ENCODE data around the gene THRB. TPM values are rescaled to one million over a fixed set of nuclear protein-coding genes. Genes with fewer than 3 reads are reported as not detected.

Gene THRB
- total RNA-seq, 3 donors from 2014 or later = not detected

DNA sequence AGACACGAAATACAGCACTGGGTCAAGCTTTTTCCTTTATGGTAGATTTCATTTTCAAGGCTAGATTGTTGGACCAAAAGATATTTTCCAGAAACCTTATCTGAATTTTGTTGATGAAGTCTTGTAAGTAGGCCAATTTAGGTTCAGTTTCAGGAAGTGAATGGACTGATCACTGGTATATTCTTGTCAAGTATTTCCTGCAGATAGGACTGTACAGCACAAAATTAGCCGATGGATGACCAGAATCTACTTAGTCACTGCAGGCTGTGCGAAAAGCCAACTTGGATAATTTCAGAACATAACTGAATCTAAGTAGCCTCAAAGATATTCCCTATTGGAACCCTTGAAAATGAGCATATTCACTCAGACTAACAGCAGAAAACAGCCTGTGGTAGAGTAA, 343.1 kb downstream of the THRB start:
- H3K27me3 Mint-ChIP-seq (ENCODE audit: low read depth) = no peaks in the 10 kb centered on the region
- no peak for DNase-seq
- ATAC-seq = no peak
- H3K4me3 Mint-ChIP-seq = no peak overlapping the region
- H3K9me3 Mint-ChIP-seq = no peaks in the 10 kb centered on the region
- H3K4me1 Mint-ChIP-seq (ENCODE audit: low read depth) = no peaks in the 10 kb centered on the region
- no peaks in the 10 kb centered on the region for H3K36me3 Mint-ChIP-seq (ENCODE audit: insufficient read depth)

DNA sequence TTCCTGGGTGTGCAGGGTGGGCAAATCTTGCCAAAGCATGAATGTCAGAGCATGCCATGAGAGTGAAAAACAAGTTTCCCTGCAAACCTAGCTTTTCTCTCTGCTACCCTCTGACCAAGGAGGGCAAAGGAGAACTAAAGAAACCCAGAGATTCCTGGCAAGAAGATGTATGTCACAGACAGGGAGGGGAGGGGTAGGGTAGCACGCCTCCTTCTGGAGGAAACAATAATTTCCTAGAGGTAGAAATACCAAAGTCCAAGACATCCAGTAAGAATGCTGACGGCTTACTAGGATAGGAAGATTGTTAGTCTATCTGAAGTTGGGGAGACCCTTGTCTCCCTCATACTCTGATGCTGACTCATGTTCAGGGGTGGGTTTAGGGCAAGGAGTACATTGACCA, 345.6 kb downstream of the THRB start:
- Mint-ChIP-seq H3K9me3 (no peaks in the 10 kb centered on the region), H3K27me3 (ENCODE audit: low read depth) (no peaks in the 10 kb centered on the region), H3K4me1 (ENCODE audit: low read depth) (no peaks in the 10 kb centered on the region), H3K4me3 (no peak overlapping the region), H3K36me3 (ENCODE audit: insufficient read depth) (no peaks in the 10 kb centered on the region)
- ATAC-seq (no peak), DNase-seq (no peak)

DNA sequence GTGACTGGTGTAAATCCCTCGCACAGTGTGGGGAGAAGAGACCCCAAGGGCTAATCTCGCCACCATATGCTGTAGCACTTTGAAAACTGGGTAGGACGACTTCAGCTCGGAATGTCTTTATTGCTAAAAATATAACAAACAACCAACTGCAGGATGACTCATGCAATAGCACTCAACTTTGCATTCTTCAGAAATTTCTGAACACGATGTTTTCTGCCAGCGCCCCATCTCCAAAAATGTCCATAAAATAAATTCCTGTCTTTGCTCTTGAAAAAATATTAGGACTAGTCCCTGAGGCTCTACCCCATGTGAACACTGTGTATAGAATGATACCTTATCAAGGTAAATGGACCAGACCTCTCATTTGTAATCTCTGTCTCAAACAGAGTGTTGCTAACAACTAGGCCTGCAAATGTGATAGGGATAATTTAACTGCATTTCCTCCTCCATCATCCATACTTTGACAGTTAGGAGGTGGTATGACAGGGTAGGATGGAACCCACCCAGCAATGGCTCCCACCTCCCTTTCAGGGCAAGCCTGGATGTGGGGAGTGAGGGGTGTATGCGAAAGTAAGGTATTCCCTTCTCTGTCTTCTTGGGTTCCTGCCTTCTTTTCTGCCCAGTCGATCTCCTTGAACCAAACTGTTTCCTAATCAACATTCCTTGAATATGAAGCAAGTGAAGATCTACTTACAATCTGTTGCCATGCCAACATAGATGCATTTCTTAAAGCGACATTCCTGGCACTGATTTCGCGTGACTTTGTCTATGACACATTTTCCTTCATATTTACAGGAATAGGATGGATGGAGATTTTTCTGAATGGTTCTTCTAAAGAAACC, 348.4 kb downstream of the THRB start:
- Mint-ChIP-seq H3K4me1 (ENCODE audit: low read depth) (no peaks in the 10 kb centered on the region), H3K4me3 (no peak overlapping the region), H3K27me3 (ENCODE audit: low read depth) (no peaks in the 10 kb centered on the region), H3K36me3 (ENCODE audit: insufficient read depth) (no peaks in the 10 kb centered on the region), H3K9me3 (no peaks in the 10 kb centered on the region)
- DNase-seq (no peak), ATAC-seq (no peak)

DNA sequence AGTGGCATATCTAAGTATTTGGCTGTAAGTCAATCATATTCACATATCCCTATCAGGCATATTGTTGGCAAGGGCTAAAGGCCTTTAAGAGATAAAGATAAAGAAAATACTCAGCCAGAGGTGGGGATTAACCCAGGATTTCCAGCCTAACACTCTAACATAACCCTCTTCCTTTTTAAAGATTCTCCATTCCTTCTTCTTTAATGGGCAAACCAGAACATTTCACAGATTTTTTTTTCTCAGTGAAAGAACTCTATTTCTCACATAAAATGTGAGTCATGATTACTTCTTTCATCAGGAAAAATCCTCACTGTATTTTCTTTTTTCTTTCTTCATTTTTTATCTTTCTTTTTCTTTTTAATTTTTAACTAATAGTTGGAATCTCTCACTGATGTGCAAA, 349.2 kb downstream of the THRB start:
- no peaks in the 10 kb centered on the region for H3K9me3 Mint-ChIP-seq
- ATAC-seq (no peak), DNase-seq (no peak)
- H3K36me3 Mint-ChIP-seq (ENCODE audit: insufficient read depth) = no peaks in the 10 kb centered on the region
- no peaks in the 10 kb centered on the region for H3K27me3 Mint-ChIP-seq (ENCODE audit: low read depth)
- no peaks in the 10 kb centered on the region for H3K4me1 Mint-ChIP-seq (ENCODE audit: low read depth)
- H3K4me3 Mint-ChIP-seq = no peak overlapping the region

DNA sequence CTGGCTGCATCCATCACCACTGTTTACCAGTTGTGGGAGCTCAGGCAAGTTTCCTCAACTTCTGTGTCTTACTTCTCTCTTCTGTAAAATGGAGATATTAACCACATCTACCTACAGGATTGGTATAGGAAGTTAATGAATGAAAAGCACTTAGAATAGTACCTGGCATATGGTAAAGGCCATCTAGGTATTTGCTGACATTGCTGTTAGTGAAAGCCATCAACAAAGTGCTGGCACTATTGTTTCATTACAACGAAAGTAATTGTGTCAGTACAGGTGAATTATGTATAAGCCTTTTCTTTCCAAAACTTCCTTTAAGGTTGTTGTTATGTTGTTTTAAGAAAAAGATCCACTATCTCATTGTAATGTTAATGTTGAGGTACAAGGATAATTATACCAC, 352.5 kb downstream of the THRB start:
- H3K27me3 Mint-ChIP-seq (ENCODE audit: low read depth) = no peaks in the 10 kb centered on the region
- H3K4me3 Mint-ChIP-seq = no peak overlapping the region
- DNase-seq (no peak), ATAC-seq (no peak)
- H3K9me3 Mint-ChIP-seq = no peaks in the 10 kb centered on the region
- no peaks in the 10 kb centered on the region for H3K36me3 Mint-ChIP-seq (ENCODE audit: insufficient read depth)
- H3K4me1 Mint-ChIP-seq (ENCODE audit: low read depth) = no peaks in the 10 kb centered on the region

DNA sequence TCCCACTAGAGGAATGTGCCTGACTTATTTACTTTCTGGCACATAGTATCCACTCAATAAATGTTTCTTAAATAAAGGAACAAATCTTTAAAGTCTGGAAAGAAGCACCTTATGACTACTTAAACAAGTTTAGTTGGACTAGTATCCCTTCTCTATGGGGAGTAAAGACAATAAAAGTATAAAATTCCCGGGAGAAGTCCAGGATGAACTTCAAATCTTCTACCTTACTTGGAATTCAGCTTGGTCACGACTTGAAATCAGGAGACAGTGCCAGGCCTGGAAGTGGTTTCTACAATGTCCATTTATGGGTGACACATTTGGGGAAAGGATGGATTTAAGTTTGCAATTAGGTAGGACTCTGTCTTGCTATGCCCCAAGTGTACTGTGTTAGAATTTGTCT, 353.1 kb downstream of the THRB start:
- no peaks in the 10 kb centered on the region for H3K27me3 Mint-ChIP-seq (ENCODE audit: low read depth)

DNA sequence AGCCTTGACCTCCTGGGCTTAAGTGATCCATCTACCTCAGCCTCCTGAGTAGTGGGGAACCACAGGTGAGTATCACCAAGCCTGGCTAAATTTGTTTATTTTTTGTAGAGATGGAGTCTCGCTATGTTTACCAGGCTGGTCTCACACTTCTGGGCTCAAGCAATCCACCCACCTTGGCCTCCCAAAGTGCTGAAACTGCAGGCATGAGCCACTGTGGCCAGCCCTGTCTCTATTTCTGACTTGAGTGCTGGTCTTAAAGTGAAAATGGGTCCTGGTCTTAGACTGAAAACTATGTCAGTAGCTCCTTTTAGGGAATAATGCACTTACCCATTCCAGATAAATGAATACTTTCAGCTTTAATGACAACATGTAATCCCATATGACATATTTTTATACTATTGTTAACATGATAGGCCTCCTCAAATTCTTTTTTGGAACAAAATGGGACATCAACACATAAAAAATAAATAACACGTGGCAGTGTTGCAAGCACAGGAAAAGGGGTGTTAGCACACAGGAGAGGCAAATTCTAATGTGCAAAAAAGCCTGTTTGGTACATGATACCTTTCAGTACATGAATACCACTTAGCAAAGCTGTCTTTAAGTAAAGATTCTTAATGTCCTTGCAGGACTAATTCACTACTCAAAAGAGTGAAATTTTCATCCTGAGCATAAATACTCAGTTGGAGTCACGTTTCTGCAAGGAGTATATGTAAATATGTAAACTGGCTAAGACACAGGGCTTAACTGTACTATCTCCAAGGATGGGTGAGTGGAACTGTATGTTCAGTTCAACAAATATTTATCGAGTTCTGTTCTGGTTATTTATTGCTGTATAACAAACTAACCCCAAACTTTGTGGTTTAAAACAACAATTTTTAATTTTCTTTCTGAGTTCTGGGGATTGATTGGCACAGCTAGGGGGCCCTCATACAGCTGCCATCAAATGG, 354.9 kb downstream of the THRB start:
- H3K4me1 Mint-ChIP-seq (ENCODE audit: low read depth) = no peaks in the 10 kb centered on the region
- H3K4me3 Mint-ChIP-seq = no peak overlapping the region
- DNase-seq (no peak), ATAC-seq (no peak)
- no peaks in the 10 kb centered on the region for H3K9me3 Mint-ChIP-seq
- no peaks in the 10 kb centered on the region for H3K36me3 Mint-ChIP-seq (ENCODE audit: insufficient read depth)
- H3K27me3 Mint-ChIP-seq (ENCODE audit: low read depth) = no peaks in the 10 kb centered on the region

More for the DNA sequence above, 353.1 kb downstream of the THRB start:
- H3K4me1 Mint-ChIP-seq (ENCODE audit: low read depth) = no peaks in the 10 kb centered on the region
- H3K36me3 Mint-ChIP-seq (ENCODE audit: insufficient read depth) = no peaks in the 10 kb centered on the region
- no peak for DNase-seq
- H3K4me3 Mint-ChIP-seq = no peak overlapping the region
- no peaks in the 10 kb centered on the region for H3K9me3 Mint-ChIP-seq
- ATAC-seq = no peak

DNA sequence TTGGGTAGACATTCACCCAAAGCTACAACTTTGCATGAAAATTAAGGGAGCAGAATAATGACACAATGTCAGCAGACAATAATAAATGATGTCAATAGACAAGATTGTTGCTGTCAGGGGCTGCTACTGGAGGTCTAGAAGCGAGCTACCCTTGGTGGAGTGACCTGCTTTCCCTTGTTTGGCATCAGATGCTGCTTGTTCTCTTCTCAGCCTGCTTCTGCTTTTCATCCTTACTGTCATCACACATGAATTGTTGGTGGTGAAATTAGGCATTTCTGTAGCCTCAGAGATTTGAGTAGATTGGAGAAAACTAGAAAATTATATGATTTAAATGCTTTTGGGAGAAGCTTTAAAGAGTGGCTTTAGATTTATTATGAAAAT, 355.8 kb downstream of the THRB start:
- no peak for ATAC-seq
- H3K9me3 Mint-ChIP-seq = no peaks in the 10 kb centered on the region

DNA sequence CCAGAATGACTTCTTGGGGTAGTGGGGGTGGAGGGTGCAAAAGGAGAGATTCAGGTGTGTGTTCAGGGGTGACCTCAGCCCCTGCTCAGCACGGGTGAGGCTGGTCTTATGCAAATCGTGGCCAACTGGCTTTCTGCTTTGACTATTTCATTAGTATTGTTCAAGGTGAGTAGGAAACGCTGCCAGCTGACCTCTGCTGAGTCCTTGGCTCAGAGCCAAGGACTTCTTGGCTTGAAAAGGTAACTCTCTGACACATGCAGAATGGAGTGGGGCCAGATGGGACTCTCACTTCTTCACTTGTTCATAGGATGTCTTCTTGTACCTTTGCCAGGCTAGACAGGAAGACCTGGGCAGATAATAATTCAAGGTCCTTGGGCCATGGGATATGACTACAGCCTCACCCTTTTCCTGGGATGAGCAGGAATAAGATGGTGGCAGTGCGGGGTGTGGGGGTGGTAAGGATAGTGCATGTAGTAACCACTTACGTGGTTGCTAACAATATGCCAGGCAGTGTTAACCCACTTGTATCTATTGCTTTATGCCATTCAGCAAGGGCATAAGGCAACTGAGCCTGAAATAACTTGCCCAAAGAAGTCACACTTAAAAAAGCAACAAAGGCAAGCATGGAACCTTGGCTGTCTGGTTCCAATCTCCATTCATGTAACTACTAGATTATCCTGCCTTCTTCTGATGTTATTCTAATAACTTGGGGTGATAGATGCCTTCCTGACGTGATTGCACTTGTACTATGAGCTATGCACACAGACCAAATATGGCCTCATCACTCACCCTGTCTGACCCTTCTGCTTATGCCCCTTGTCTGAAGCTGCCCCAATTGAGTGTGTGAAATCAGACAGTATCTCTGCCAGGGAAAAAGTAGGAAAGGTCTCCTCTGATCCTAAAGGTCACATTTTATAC, 356.4 kb downstream of the THRB start:
- Mint-ChIP-seq H3K9me3 (no peaks in the 10 kb centered on the region), H3K36me3 (ENCODE audit: insufficient read depth) (no peaks in the 10 kb centered on the region), H3K27me3 (ENCODE audit: low read depth) (no peaks in the 10 kb centered on the region), H3K4me3 (no peak overlapping the region), H3K4me1 (ENCODE audit: low read depth) (no peaks in the 10 kb centered on the region)
- ATAC-seq (no peak), DNase-seq (no peak)

More for the DNA sequence above, 355.8 kb downstream of the THRB start:
- Mint-ChIP-seq H3K36me3 (ENCODE audit: insufficient read depth) (no peaks in the 10 kb centered on the region), H3K27me3 (ENCODE audit: low read depth) (no peaks in the 10 kb centered on the region), H3K4me1 (ENCODE audit: low read depth) (no peaks in the 10 kb centered on the region), H3K4me3 (no peak overlapping the region)
- no peak for DNase-seq

DNA sequence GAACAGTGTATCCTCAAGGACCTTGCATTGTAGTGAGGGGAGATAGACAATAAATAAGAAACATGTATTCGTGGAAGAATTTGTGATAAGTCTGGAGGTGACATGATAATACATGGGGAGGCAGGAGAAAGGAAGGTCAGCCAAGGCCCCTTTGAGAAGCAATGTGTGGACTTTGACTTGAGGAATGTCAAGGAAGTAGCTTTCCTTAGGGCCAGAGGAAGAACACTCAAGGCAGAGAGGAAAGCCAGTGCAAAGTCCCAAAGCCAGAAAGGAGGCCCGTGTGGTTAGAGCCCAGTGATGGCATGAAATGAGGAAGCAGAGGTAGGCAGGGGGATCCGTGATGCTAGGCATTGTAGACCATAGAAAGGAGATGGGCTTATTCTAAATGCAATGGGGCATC, 357.3 kb downstream of the THRB start:
- no peak for ATAC-seq
- H3K36me3 Mint-ChIP-seq (ENCODE audit: insufficient read depth) = no peaks in the 10 kb centered on the region
- DNase-seq = no peak
- H3K9me3 Mint-ChIP-seq = no peaks in the 10 kb centered on the region
- H3K4me3 Mint-ChIP-seq = no peak overlapping the region
- no peaks in the 10 kb centered on the region for H3K27me3 Mint-ChIP-seq (ENCODE audit: low read depth)
- no peaks in the 10 kb centered on the region for H3K4me1 Mint-ChIP-seq (ENCODE audit: low read depth)

DNA sequence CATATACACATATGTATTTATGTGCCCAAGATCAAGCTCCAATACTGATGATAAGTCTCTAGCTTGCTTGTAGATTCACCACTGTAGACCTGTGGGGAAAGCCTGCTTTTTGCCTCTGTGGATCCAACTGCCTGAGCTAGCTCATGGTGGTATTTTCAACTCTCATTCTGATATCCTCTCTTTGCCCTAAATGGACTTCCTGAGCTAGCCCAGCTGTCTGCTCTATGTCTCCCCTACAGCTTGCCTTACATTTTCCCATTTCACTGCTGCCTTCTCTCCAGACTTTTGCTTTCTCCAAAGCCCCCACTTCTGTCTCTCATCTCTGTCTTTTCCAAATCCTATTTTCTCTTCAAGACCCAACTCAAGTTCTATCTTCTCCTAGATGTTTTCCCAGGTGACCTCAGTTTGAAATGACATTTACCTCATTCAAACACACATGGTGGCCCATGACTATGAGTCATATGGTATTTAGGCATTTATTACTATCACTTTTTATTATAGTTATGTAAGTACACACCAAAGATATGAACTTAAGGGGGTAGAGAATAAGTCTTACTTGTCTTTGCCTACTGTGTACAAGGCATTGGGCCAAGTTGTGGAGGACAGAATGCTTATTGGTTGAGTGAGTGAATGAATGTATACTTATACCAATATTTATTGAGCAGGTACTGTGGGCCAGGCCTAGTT, 357.9 kb downstream of the THRB start:
- DNase-seq = no peak
- ATAC-seq = no peak
- Mint-ChIP-seq H3K27me3 (ENCODE audit: low read depth) (no peaks in the 10 kb centered on the region), H3K36me3 (ENCODE audit: insufficient read depth) (no peaks in the 10 kb centered on the region), H3K9me3 (no peaks in the 10 kb centered on the region), H3K4me3 (no peak overlapping the region), H3K4me1 (ENCODE audit: low read depth) (no peaks in the 10 kb centered on the region)

DNA sequence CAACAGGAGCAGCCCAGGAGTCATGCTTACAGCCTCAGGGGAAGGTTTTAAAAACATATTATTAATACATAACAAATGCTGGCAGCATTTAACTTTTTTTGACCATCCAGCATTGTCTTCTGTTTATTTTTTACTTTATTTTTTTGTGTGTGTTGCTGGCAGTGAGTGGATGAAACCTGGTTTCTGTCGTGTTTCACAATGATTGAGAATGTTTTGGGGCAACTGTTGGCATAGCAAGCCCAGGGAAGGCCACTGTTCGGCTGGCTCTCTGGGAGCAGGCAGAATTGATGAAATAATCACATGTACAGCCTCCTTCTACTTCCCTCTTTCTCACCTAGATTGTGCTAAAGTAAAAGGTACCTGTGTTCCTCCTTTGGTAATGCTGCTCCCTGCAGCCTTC, 359.4 kb downstream of the THRB start:
- DNase-seq = no peak
- H3K36me3 Mint-ChIP-seq (ENCODE audit: insufficient read depth) = no peaks in the 10 kb centered on the region
- H3K4me1 Mint-ChIP-seq (ENCODE audit: low read depth) = no peaks in the 10 kb centered on the region
- no peaks in the 10 kb centered on the region for H3K9me3 Mint-ChIP-seq
- no peaks in the 10 kb centered on the region for H3K27me3 Mint-ChIP-seq (ENCODE audit: low read depth)
- no peak overlapping the region for H3K4me3 Mint-ChIP-seq
- no peak for ATAC-seq

DNA sequence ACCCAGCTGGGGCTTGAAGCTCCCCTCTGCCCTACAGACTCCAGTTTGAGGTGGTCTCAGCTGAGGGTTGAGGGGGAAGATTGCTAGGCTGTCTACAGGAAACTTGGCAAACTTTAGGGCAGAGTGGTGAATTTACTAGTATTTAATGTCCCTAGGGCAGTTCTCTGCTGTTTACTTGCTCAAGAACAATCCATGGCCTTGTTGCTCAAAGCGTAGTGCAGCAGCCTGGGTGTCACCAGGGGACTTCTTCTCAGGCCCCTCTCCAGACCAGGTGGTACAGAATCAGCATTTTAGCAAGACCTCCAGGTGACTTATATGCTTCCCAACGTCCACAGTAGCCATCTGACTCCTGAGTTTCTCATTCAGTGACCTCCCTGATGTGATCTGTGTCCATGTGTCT, 360.7 kb downstream of the THRB start:
- Mint-ChIP-seq H3K9me3 (no peaks in the 10 kb centered on the region), H3K4me3 (no peak overlapping the region), H3K27me3 (ENCODE audit: low read depth) (no peaks in the 10 kb centered on the region), H3K4me1 (ENCODE audit: low read depth) (no peaks in the 10 kb centered on the region), H3K36me3 (ENCODE audit: insufficient read depth) (no peaks in the 10 kb centered on the region)
- ATAC-seq = no peak
- no peak for DNase-seq

DNA sequence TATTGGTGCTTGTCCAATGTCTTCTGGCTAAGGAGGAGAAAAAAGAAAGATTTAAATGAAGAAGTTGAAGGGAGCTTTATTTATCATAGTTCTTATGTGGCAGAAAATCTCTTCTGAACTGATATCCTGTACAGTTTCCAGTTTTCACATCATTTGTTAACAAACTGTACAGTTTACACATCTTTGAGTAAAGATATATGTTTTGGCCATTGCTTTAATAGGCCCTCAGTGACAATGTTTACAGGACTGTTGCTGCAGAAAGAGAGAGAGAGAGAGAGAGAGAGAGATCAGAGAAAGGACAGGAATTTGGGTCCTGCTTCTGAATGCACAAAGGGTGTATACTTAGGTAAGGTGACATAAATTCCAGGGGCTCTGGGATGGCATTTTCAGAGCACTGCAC, 361.2 kb downstream of the THRB start:
- ATAC-seq = no peak
- no peaks in the 10 kb centered on the region for H3K9me3 Mint-ChIP-seq

More for the DNA sequence above, 361.2 kb downstream of the THRB start:
- Mint-ChIP-seq H3K36me3 (ENCODE audit: insufficient read depth) (no peaks in the 10 kb centered on the region), H3K27me3 (ENCODE audit: low read depth) (no peaks in the 10 kb centered on the region), H3K4me1 (ENCODE audit: low read depth) (no peaks in the 10 kb centered on the region), H3K4me3 (no peak overlapping the region)
- DNase-seq = no peak

Measured in activated T-cell treated with anti-CD3 and anti-CD28 coated beads, Interleukin-2, amount 50 U/mL, for 4 hours (primary cell).